Neuron (in vitro differentiated cells): ENCODE data around the gene AUH.

ENCODE experiments used
- H2AFZ ChIP-seq: one replicate; pipeline ENCODE4 v1.6.1; 2013; ENCODE audit warnings: low read depth, mild to moderate bottlenecking, inconsistent platforms, low read length, moderate library complexity
- H3K27me3 ChIP-seq: one replicate; pipeline ENCODE4 v1.6.1; 2013; ENCODE audit warnings: low read length; ENCODE audit not compliant: insufficient read depth
- H3K36me3 ChIP-seq: one replicate; pipeline ENCODE4 v1.6.1; 2013; ENCODE audit warnings: low read length; ENCODE audit not compliant: insufficient read depth
- H3K4me1 ChIP-seq: one replicate; pipeline ENCODE4 v1.6.1; 2013; ENCODE audit warnings: low read length; ENCODE audit not compliant: insufficient read depth
- H3K4me3 ChIP-seq: 2 replicates; pipeline ENCODE4 v1.5.1; 2013; ENCODE audit warnings: mild to moderate bottlenecking, low read length, moderate library complexity
- H3K9me3 ChIP-seq: one replicate; pipeline ENCODE4 v1.6.1; 2013; ENCODE audit warnings: low read length

Gene AUH

GRCh38 chr9:91240596-91241165 lies 121.0 kb downstream of the AUH start:
- peaks cover 2% of the 10 kb centered on the region for H3K4me1 ChIP-seq
- H2AFZ ChIP-seq = no peak overlapping the region
- H3K9me3 ChIP-seq = no peaks in the 10 kb centered on the region
- no peaks in the 10 kb centered on the region for H3K27me3 ChIP-seq
- H3K36me3 ChIP-seq = no peaks in the 10 kb centered on the region
- H3K4me3 ChIP-seq = no peak overlapping the region

GRCh38 chr9:91239367-91240111 lies 122.2 kb downstream of the AUH start:
- H3K9me3 ChIP-seq = no peaks in the 10 kb centered on the region
- H2AFZ ChIP-seq = no peak overlapping the region
- H3K27me3 ChIP-seq = no peaks in the 10 kb centered on the region
- H3K4me3 ChIP-seq = no peak overlapping the region
- H3K36me3 ChIP-seq = no peaks in the 10 kb centered on the region
- no peaks in the 10 kb centered on the region for H3K4me1 ChIP-seq

DNA sequence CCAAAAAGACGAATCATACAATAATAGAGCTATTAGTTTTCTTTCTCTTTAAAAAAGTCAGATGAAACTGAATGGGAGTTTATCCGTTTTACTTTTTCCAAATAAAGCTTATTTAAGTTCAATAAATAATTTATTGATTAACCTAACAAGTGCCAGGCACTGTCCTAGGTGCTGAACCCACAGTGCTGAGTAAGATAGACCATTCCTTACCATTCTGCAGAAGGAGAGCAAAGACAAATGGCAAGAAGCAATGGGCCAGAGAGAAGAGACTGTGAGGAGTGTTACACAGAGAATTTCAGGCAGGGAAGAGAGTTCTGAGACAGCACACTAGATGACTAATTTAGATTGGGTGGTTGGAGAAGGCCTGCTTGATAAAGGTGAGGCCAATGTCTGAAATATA lies 127.2 kb downstream of the AUH start:
- no peaks in the 10 kb centered on the region for H3K9me3 ChIP-seq
- H2AFZ ChIP-seq = no peak overlapping the region
- H3K4me1 ChIP-seq = no peaks in the 10 kb centered on the region
- no peak overlapping the region for H3K4me3 ChIP-seq
- no peaks in the 10 kb centered on the region for H3K27me3 ChIP-seq
- no peaks in the 10 kb centered on the region for H3K36me3 ChIP-seq

DNA sequence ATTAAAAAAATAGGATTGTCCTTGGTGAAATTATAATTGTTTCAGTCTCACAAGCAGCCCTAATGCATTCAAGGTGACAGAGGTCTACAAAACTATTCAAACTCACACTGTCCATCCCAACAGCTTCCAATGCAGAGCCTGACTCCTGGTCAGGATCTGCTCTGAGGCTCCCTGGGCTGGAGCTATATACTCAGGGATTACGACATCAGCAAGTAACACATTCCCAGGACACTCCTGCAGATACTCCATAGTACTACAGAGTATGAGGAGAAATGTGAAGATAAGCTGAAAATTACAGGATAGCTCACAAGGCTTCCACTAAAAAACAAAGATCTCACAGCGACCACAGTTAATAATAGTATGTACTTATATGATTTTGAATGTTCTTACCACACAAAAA lies 130.1 kb downstream of the AUH start:
- no peak overlapping the region for H3K4me3 ChIP-seq
- H3K9me3 ChIP-seq = no peaks in the 10 kb centered on the region
- no peaks in the 10 kb centered on the region for H3K4me1 ChIP-seq
- no peaks in the 10 kb centered on the region for H3K27me3 ChIP-seq
- no peak overlapping the region for H2AFZ ChIP-seq
- no peaks in the 10 kb centered on the region for H3K36me3 ChIP-seq

GRCh38 chr9:91223000-91223399 lies 138.7 kb downstream of the AUH start:
- Histone ChIP-seq H3K4me3 (no peak overlapping the region), H3K4me1 (no peaks in the 10 kb centered on the region), H3K36me3 (peaks cover 6% of the 10 kb centered on the region), H3K27me3 (no peaks in the 10 kb centered on the region), H2AFZ (no peak overlapping the region), H3K9me3 (no peaks in the 10 kb centered on the region)

GRCh38 chr9:91222457-91222856 lies 139.3 kb downstream of the AUH start:
- H3K36me3 ChIP-seq = peaks cover 6% of the 10 kb centered on the region
- H3K27me3 ChIP-seq = no peaks in the 10 kb centered on the region
- H2AFZ ChIP-seq = no peak overlapping the region
- H3K9me3 ChIP-seq = no peaks in the 10 kb centered on the region
- H3K4me1 ChIP-seq = no peaks in the 10 kb centered on the region
- no peak overlapping the region for H3K4me3 ChIP-seq

GRCh38 chr9:91221332-91221731 lies 140.4 kb downstream of the AUH start:
- no peaks in the 10 kb centered on the region for H3K9me3 ChIP-seq
- no peak overlapping the region for H2AFZ ChIP-seq

DNA sequence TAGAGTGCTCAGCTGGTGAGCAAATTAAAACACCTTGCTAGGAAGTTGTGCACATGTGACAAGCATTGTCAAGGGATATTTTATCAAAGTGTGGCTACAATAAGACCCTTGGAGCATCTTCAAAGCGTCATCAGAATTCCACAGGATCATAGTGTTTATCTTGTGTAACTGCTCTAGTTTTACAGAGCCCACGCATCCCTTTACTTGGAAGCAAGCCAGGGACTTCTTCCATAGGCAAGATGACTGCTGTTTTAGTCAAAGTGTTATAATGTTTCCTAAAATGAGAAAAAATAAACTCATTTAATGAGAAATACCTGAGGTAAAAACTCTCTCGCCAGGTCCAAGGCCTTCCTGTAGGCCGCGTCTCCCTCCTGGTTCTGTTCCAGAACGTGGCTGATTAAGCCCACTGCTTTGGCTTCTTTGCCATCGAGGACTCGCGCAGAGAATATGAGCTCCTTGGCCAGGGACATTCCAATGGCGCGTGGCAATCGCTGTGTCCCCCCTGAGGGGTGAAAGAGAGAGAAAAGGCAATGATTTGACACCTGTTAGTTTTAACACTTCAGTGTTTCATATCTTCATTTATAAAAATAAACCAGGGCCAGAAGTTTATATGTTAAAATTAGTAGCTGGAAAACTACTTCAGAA lies 141.1 kb downstream of the AUH start:
- H3K27me3 ChIP-seq = no peaks in the 10 kb centered on the region
- no peak overlapping the region for H3K4me3 ChIP-seq
- H3K36me3 ChIP-seq = peaks cover 6% of the 10 kb centered on the region
- H2AFZ ChIP-seq = no peak overlapping the region
- H3K9me3 ChIP-seq = no peaks in the 10 kb centered on the region
- H3K4me1 ChIP-seq = no peaks in the 10 kb centered on the region

More at GRCh38 chr9:91221332-91221731, 140.4 kb downstream of the AUH start:
- Histone ChIP-seq H3K36me3 (peaks cover 6% of the 10 kb centered on the region), H3K4me1 (no peaks in the 10 kb centered on the region), H3K27me3 (no peaks in the 10 kb centered on the region), H3K4me3 (no peak overlapping the region)

GRCh38 chr9:91220021-91220420 lies 141.7 kb downstream of the AUH start:
- H3K9me3 ChIP-seq = no peaks in the 10 kb centered on the region
- H2AFZ ChIP-seq = no peak overlapping the region
- peaks cover 6% of the 10 kb centered on the region for H3K36me3 ChIP-seq
- H3K4me1 ChIP-seq = no peaks in the 10 kb centered on the region
- no peak overlapping the region for H3K4me3 ChIP-seq
- no peaks in the 10 kb centered on the region for H3K27me3 ChIP-seq

- H2AFZ ChIP-seq = no peak overlapping the region
- H3K4me3 ChIP-seq = no peak overlapping the region
- H3K36me3 ChIP-seq = peaks cover 6% of the 10 kb centered on the region
- no peaks in the 10 kb centered on the region for H3K4me1 ChIP-seq
- H3K27me3 ChIP-seq = no peaks in the 10 kb centered on the region
- H3K9me3 ChIP-seq = no peaks in the 10 kb centered on the region
Observed at GRCh38 chr9:91219557-91219956, 142.2 kb downstream of the AUH start.

GRCh38 chr9:91217388-91217787 lies 144.3 kb downstream of the AUH start:
- Histone ChIP-seq H3K27me3 (no peaks in the 10 kb centered on the region), H3K4me3 (no peak overlapping the region)

GRCh38 chr9:91214867-91215266 lies 146.9 kb downstream of the AUH start:
- Histone ChIP-seq H3K4me1 (no peaks in the 10 kb centered on the region), H3K4me3 (no peak overlapping the region), H3K9me3 (no peaks in the 10 kb centered on the region), H3K27me3 (no peaks in the 10 kb centered on the region), H3K36me3 (no peaks in the 10 kb centered on the region), H2AFZ (no peak overlapping the region)

More at GRCh38 chr9:91217388-91217787, 144.3 kb downstream of the AUH start:
- no peak overlapping the region for H2AFZ ChIP-seq
- H3K4me1 ChIP-seq = no peaks in the 10 kb centered on the region
- H3K36me3 ChIP-seq = peaks cover 6% of the 10 kb centered on the region
- no peaks in the 10 kb centered on the region for H3K9me3 ChIP-seq

GRCh38 chr9:91214086-91214485 lies 147.6 kb downstream of the AUH start:
- no peaks in the 10 kb centered on the region for H3K27me3 ChIP-seq
- H3K36me3 ChIP-seq = no peaks in the 10 kb centered on the region
- no peaks in the 10 kb centered on the region for H3K4me1 ChIP-seq
- no peak overlapping the region for H3K4me3 ChIP-seq
- no peaks in the 10 kb centered on the region for H3K9me3 ChIP-seq
- no peak overlapping the region for H2AFZ ChIP-seq
